PC-3 (cell line): ENCODE measurements around the gene APLNR. TPM values are rescaled to one million over a fixed set of nuclear protein-coding genes. Genes with fewer than 3 reads are reported as not detected.

Experiments
- ATAC-seq: fragments of 200-7000 bp; cut with Tn5 transposase; 2 replicates; pipeline ENCODE4 v1.9.1; 2020; ENCODE audit warnings: mild to moderate bottlenecking, moderate library complexity
- BruUV-seq: library from RNA; stranded (reverse); fragments of 400-500 nt; replicated peaks from 2 replicates; lab custom pipeline; 2021; lab: Mats Ljungman, UMichigan
- CTCF ChIA-PET: fragments of 300-600 bp; sonication (Branson Sonifier 250); formaldehyde crosslinking; loops from one replicate; lab custom pipeline; 2022; ENCODE audit warnings: antibody characterized with exemption; lab: Charles Lee
- POLR2A ChIA-PET: fragments of 300-600 bp; sonication (Branson Sonifier 250); formaldehyde crosslinking; loops from one replicate; lab custom pipeline; 2022; ENCODE audit warnings: antibody characterized with exemption; ENCODE audit not compliant: unreplicated experiment; lab: Charles Lee
- DNase-seq: peaks from one replicate; pipeline ENCODE4 v3.0.0-alpha.2; 2015
- H2AFZ ChIP-seq: fragments of 300-600 bp; sonication (generic); 2 replicates; pipeline ENCODE4 v1.6.0; 2016; ENCODE audit warnings: antibody characterized with exemption, low read length
- H3F3A ChIP-seq: fragments of 300-600 bp; sonication (generic); one replicate; pipeline ENCODE4 v1.6.0; 2017; ENCODE audit warnings: antibody characterized with exemption, low read length, control low read depth, mild to moderate bottlenecking; ENCODE audit not compliant: unreplicated experiment
- H3K27ac ChIP-seq: fragments of 300-600 bp; sonication (generic); 2 replicates; pipeline ENCODE4 v1.5.1; 2016; ENCODE audit warnings: mild to moderate bottlenecking, low read length
- H3K27me3 ChIP-seq: fragments of 300-600 bp; sonication (generic); 2 replicates; pipeline ENCODE4 v1.6.1; 2016; ENCODE audit warnings: low read length, mixed read lengths
- H3K36me3 ChIP-seq: fragments of 300-600 bp; sonication (generic); 2 replicates; pipeline ENCODE4 v1.6.1; 2016; ENCODE audit warnings: low read depth, mixed run types, low read length, mixed read lengths
- H3K4me1 ChIP-seq: fragments of 300-600 bp; sonication (generic); 2 replicates; pipeline ENCODE4 v1.5.1; 2016; ENCODE audit warnings: low read length; ENCODE audit not compliant: insufficient read depth
- H3K4me2 ChIP-seq: fragments of 300-600 bp; sonication (generic); 2 replicates; pipeline ENCODE4 v1.6.0; 2016; ENCODE audit warnings: low read length
- H3K4me3 ChIP-seq: fragments of 300-600 bp; sonication (generic); 2 replicates; pipeline ENCODE4 v1.5.1; 2016; ENCODE audit warnings: mild to moderate bottlenecking, low read length, mixed read lengths
- H3K79me2 ChIP-seq: fragments of 300-600 bp; sonication (generic); 2 replicates; pipeline ENCODE4 v1.6.1; 2017; ENCODE audit warnings: low read length, mixed read lengths
- H3K9ac ChIP-seq: fragments of 300-600 bp; sonication (generic); 2 replicates; pipeline ENCODE4 v1.6.0; 2016; ENCODE audit warnings: mild to moderate bottlenecking, low read length
- H3K9me2 ChIP-seq: fragments of 300-600 bp; sonication (generic); replicated peaks from 2 replicates; pipeline ENCODE4 v1.6.1; 2016; ENCODE audit warnings: mixed run types, low read length, mixed read lengths
- H3K9me3 ChIP-seq: fragments of 300-600 bp; sonication (generic); 2 replicates; pipeline ENCODE4 v1.6.1; 2016; ENCODE audit warnings: low read length, mixed read lengths
- H4K20me1 ChIP-seq: fragments of 300-600 bp; sonication (generic); 2 replicates; pipeline ENCODE4 v1.6.1; 2016; ENCODE audit warnings: low read length, mixed read lengths
- CTCF ChIP-seq: fragments of 300-600 bp; sonication (generic); conservative IDR thresholded peaks from 2 replicates; pipeline ENCODE4 v1.5.1; 2017; ENCODE audit warnings: antibody characterized with exemption, low read depth, mild to moderate bottlenecking, low read length
- EZH2 ChIP-seq: fragments of 300-600 bp; sonication (generic); IDR thresholded peaks from one replicate; pipeline ENCODE4 v1.6.1; 2017; ENCODE audit warnings: antibody characterized with exemption, mild to moderate bottlenecking, low read length; ENCODE audit not compliant: unreplicated experiment
- EZH2phosphoT487 ChIP-seq: fragments of 300-600 bp; sonication (generic); IDR thresholded peaks from 2 replicates; pipeline ENCODE4 v1.6.1; 2018; ENCODE audit warnings: mild to moderate bottlenecking, antibody characterized with exemption, low read length, borderline replicate concordance
- intact Hi-C: fragments of 100-400 bp; cut with micrococcal nuclease; formaldehyde crosslinking; loops from 2 replicates; pipeline ENCODE4 v1.9.0; 2023
- total RNA-seq: library from RNA; depleted of rRNA; stranded (reverse); fragments of >200 nt; gene quantifications from 2 replicates; pipeline ENCODE4 v1.2.3, GENCODE V29; 2014

The APLNR gene
- total RNA-seq, 1 experiment from 2014 or later, result not detected

- intact Hi-C loops, result no loop called here
- H3F3A ChIP-seq, result no peaks in the 10 kb centered on the region
- BruUV-seq, result no TSS peak
- TF ChIP-seq CTCF (no peak), EZH2 (no peak), EZH2phosphoT487 (no peak)
- H3K36me3 ChIP-seq, result no peaks in the 10 kb centered on the region
- no peak overlapping the region for H2AFZ ChIP-seq
- no peaks in the 10 kb centered on the region for H3K4me1 ChIP-seq
- no peaks in the 10 kb centered on the region for H3K9me3 ChIP-seq
- peaks cover 58% of the 10 kb centered on the region for H3K27me3 ChIP-seq
- H3K4me2 ChIP-seq, result no peak overlapping the region
- H3K9ac ChIP-seq, result no peak overlapping the region
- DNase-seq (no peak), ATAC-seq (no peak)
- H4K20me1 ChIP-seq, result no peaks in the 10 kb centered on the region
- ChIA-PET CTCF (no interaction called here), POLR2A (no interaction called here)
- no peak overlapping the region for H3K27ac ChIP-seq
- no peaks in the 10 kb centered on the region for H3K9me2 ChIP-seq
- no peak overlapping the region for H3K4me3 ChIP-seq
- H3K79me2 ChIP-seq, result no peaks in the 10 kb centered on the region
These were observed 3.0 kb upstream of the APLNR start for GRCh38 chr11:57240007-57240406.

GRCh38 chr11:57239348-57239747 lies 2.3 kb upstream of the APLNR start:
- Histone ChIP-seq H3K4me1 (no peaks in the 10 kb centered on the region), H4K20me1 (no peaks in the 10 kb centered on the region), H3K9ac (no peak overlapping the region), H3K4me2 (no peak overlapping the region), H3K79me2 (no peaks in the 10 kb centered on the region), H2AFZ (no peak overlapping the region), H3K9me2 (no peaks in the 10 kb centered on the region), H3K36me3 (no peaks in the 10 kb centered on the region), H3K9me3 (no peaks in the 10 kb centered on the region), H3K4me3 (no peak overlapping the region), H3K27ac (no peak overlapping the region), H3F3A (no peaks in the 10 kb centered on the region), H3K27me3 (peaks cover 64% of the 10 kb centered on the region)
- ChIA-PET CTCF (interaction anchor here (0.6 kb wide), 1 partner anchor 10 kb away, joined by 3 read pairs; no protein-coding TSS in a partner anchor), POLR2A (no interaction called here)
- DNase-seq (no peak), ATAC-seq (no peak)
- no TSS peak for BruUV-seq
- intact Hi-C loops, result no loop called here
- TF ChIP-seq EZH2phosphoT487, result no peak
- TF ChIP-seq CTCF, result no peak
- no peak for TF ChIP-seq EZH2

GRCh38 chr11:57235761-57236703 lies 1.0 kb downstream of the APLNR start:
- Histone ChIP-seq H3K4me3 (no peak overlapping the region), H3K9me2 (no peaks in the 10 kb centered on the region), H3K79me2 (no peaks in the 10 kb centered on the region), H3F3A (no peaks in the 10 kb centered on the region), H3K36me3 (no peaks in the 10 kb centered on the region), H4K20me1 (no peaks in the 10 kb centered on the region), H3K4me2 (no peak overlapping the region), H2AFZ (no peak overlapping the region), H3K27ac (no peak overlapping the region), H3K9me3 (no peaks in the 10 kb centered on the region), H3K4me1 (no peaks in the 10 kb centered on the region), H3K9ac (no peak overlapping the region), H3K27me3 (peaks cover 79% of the 10 kb centered on the region)
- ChIA-PET CTCF (no interaction called here), POLR2A (no interaction called here)
- TF ChIP-seq EZH2 (no peak), CTCF (no peak), EZH2phosphoT487 (no peak)
- ATAC-seq, result no peak
- DNase-seq, result no peak
- intact Hi-C loops, result no loop called here
- no TSS peak for BruUV-seq
